ENCODE results near the gene IRF1. TPM values are rescaled to one million over a fixed set of nuclear protein-coding genes. Genes with fewer than 3 reads are reported as not detected.

Gene IRF1
- total RNA-seq, 1 experiment from 2014 or later, result 30.1 TPM

DNA sequence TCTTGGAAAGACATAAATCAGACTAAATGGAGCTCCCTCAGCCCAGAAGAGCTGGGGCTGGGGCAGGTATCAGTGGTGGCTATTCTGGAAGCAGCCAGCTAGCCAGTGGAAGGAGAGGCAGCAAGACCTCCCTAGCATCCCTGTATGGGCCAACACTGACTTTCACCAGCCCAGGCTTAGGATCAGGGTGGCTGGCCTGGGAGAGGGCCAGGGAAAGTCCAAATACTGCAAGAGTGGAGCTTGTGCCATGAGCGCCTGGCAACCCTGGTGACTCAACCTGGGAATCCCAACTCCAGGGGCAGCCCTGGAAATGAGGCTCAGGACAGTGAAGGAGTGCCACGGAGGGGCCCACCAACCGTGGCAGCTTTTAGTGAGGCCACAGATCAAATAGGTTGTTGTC lies 7.6 kb upstream of the IRF1 start:
- H3K79me2 ChIP-seq (ENCODE audit: insufficient read depth, low read length), result no peaks in the 10 kb centered on the region
- peaks cover 23 to 71% of the 10 kb centered on the region in 2 experiments for H3K4me1 ChIP-seq (ENCODE audit: control insufficient read depth in 1 of 2, insufficient read depth in 2 of 2, low read length in 2 of 2)
- POLR2A ChIA-PET, result interaction anchor here (1.0 to 1.6 kb wide), 3 partner anchors 8 to 110 kb away, joined by 3 to 5 read pairs (median 5); partner anchors contain the start of gene IRF1
- peak overlapping the region in 1 of 2 experiments; percentile 73; a peak in 3 of 4 replicates for H3K4me3 ChIP-seq (replicated peaks in 1 of 2; ENCODE audit: low read depth in 1 of 2, low read length in 2 of 2)
- RAD21 ChIA-PET (ENCODE audit: low non-redundant PET in 1 of 2, low total read pairs in 2 of 2, uncharacterized antibody in 2 of 2, unreplicated experiment in 2 of 2), result interaction anchor here (0.6 to 3.6 kb wide), 4 partner anchors 77 to 264 kb away, joined by 3 to 12 read pairs (median 4); no protein-coding TSS in a partner anchor
- DNase-seq (ENCODE audit: low read depth, low spot score) (no peak), ATAC-seq (no peak)
- no peaks in the 10 kb centered on the region for H3K36me3 ChIP-seq (ENCODE audit: control insufficient read depth in 1 of 2, insufficient read depth in 2 of 2, low read length in 2 of 2)
- BruUV-seq (replicated peaks), result no TSS peak
- H4K20me1 ChIP-seq (ENCODE audit: insufficient read depth), result no peaks in the 10 kb centered on the region
- peak overlapping the region; percentile 90 for H3K27ac ChIP-seq (ENCODE audit: low read depth, low read length)
- H3K9me2 ChIP-seq (ENCODE audit: insufficient read depth), result no peaks in the 10 kb centered on the region
- no peak overlapping the region for H2AFZ ChIP-seq (ENCODE audit: low read depth, low read length, poor library complexity, severe bottlenecking)
- no peaks in the 10 kb centered on the region for H3K27me3 ChIP-seq (ENCODE audit: insufficient read depth, low read length)
- TF ChIP-seq, protein P1, sequence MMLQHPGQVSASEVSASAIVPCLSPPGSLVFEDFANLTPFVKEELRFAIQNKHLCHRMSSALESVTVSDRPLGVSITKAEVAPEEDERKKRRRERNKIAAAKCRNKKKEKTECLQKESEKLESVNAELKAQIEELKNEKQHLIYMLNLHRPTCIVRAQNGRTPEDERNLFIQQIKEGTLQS (IDR thresholded peaks at IDR 0.05), result no peak
- TF ChIP-seq POLR2AphosphoS5 (IDR thresholded peaks at IDR 0.05; ENCODE audit: low read depth, low read length) (no peak), TCF7L2 (IDR thresholded peaks at IDR 0.05; ENCODE audit: borderline replicate concordance, extremely low read depth, insufficient read depth, insufficient read length) (no peak), EGR1 (IDR thresholded peaks at IDR 0.05; ENCODE audit: low read depth) (no peak), SP1 (IDR thresholded peaks at IDR 0.05; ENCODE audit: low read depth) (no peak), YY1 (IDR thresholded peaks at IDR 0.05; ENCODE audit: extremely low read depth, insufficient replicate concordance, low read depth, low read length) (no peak), ZNF274 (IDR thresholded peaks at IDR 0.05; ENCODE audit: low read depth, low read length) (no peak), EZH2 (IDR thresholded peaks at IDR 0.05) (no peak), JUND (IDR thresholded peaks at IDR 0.05) (no peak), CEBPB (IDR thresholded peaks at IDR 0.05; ENCODE audit: low read depth) (no peak), SRF (IDR thresholded peaks at IDR 0.05; ENCODE audit: low read depth) (no peak)
- TF ChIP-seq, protein P2, sequence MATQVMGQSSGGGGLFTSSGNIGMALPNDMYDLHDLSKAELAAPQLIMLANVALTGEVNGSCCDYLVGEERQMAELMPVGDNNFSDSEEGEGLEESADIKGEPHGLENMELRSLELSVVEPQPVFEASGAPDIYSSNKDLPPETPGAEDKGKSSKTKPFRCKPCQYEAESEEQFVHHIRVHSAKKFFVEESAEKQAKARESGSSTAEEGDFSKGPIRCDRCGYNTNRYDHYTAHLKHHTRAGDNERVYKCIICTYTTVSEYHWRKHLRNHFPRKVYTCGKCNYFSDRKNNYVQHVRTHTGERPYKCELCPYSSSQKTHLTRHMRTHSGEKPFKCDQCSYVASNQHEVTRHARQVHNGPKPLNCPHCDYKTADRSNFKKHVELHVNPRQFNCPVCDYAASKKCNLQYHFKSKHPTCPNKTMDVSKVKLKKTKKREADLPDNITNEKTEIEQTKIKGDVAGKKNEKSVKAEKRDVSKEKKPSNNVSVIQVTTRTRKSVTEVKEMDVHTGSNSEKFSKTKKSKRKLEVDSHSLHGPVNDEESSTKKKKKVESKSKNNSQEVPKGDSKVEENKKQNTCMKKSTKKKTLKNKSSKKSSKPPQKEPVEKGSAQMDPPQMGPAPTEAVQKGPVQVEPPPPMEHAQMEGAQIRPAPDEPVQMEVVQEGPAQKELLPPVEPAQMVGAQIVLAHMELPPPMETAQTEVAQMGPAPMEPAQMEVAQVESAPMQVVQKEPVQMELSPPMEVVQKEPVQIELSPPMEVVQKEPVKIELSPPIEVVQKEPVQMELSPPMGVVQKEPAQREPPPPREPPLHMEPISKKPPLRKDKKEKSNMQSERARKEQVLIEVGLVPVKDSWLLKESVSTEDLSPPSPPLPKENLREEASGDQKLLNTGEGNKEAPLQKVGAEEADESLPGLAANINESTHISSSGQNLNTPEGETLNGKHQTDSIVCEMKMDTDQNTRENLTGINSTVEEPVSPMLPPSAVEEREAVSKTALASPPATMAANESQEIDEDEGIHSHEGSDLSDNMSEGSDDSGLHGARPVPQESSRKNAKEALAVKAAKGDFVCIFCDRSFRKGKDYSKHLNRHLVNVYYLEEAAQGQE (IDR thresholded peaks at IDR 0.05; ENCODE audit: low read depth), result no peak
- peak overlapping the region; percentile 72 for H3K9ac ChIP-seq (ENCODE audit: low read length)
- peak overlapping the region; percentile 90 for H3K4me2 ChIP-seq (ENCODE audit: low read length)
- no peaks in the 10 kb centered on the region for H3K9me3 ChIP-seq (ENCODE audit: control insufficient read depth in 1 of 2, insufficient read depth in 1 of 2, low read depth in 1 of 2, low read length in 2 of 2)
- CTCF ChIA-PET, result interaction anchor here (0.9 to 3.2 kb wide), 3 partner anchors 8 to 110 kb away, joined by 3 to 24 read pairs (median 18); no protein-coding TSS in a partner anchor
- intact Hi-C loops (cut with micrococcal nuclease), result loop anchor here (10.0 kb wide), 1 partner anchor 203 kb away; the partner anchor contains the start of gene SLC22A4

Data from HCT116 (cell line).